Measurements from ENCODE around the gene ANKRD63.
A peak's percentile ranks its signal among the peaks of the same experiment; 100 is the strongest.

- TF ChIP-seq CHD1 (IDR thresholded peaks at IDR 0.05; ENCODE audit: low read length), result no peak
- TF ChIP-seq ARNT (IDR thresholded peaks at IDR 0.05), result no peak
- TF ChIP-seq, protein P1, sequence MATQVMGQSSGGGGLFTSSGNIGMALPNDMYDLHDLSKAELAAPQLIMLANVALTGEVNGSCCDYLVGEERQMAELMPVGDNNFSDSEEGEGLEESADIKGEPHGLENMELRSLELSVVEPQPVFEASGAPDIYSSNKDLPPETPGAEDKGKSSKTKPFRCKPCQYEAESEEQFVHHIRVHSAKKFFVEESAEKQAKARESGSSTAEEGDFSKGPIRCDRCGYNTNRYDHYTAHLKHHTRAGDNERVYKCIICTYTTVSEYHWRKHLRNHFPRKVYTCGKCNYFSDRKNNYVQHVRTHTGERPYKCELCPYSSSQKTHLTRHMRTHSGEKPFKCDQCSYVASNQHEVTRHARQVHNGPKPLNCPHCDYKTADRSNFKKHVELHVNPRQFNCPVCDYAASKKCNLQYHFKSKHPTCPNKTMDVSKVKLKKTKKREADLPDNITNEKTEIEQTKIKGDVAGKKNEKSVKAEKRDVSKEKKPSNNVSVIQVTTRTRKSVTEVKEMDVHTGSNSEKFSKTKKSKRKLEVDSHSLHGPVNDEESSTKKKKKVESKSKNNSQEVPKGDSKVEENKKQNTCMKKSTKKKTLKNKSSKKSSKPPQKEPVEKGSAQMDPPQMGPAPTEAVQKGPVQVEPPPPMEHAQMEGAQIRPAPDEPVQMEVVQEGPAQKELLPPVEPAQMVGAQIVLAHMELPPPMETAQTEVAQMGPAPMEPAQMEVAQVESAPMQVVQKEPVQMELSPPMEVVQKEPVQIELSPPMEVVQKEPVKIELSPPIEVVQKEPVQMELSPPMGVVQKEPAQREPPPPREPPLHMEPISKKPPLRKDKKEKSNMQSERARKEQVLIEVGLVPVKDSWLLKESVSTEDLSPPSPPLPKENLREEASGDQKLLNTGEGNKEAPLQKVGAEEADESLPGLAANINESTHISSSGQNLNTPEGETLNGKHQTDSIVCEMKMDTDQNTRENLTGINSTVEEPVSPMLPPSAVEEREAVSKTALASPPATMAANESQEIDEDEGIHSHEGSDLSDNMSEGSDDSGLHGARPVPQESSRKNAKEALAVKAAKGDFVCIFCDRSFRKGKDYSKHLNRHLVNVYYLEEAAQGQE (IDR thresholded peaks at IDR 0.05; ENCODE audit: borderline replicate concordance), result peak; percentile 97
- TF ChIP-seq, protein P1 (CRISPR knock-in tag; IDR thresholded peaks at IDR 0.05; ENCODE audit: low read depth), result no peak
- TF ChIP-seq, protein P2, sequence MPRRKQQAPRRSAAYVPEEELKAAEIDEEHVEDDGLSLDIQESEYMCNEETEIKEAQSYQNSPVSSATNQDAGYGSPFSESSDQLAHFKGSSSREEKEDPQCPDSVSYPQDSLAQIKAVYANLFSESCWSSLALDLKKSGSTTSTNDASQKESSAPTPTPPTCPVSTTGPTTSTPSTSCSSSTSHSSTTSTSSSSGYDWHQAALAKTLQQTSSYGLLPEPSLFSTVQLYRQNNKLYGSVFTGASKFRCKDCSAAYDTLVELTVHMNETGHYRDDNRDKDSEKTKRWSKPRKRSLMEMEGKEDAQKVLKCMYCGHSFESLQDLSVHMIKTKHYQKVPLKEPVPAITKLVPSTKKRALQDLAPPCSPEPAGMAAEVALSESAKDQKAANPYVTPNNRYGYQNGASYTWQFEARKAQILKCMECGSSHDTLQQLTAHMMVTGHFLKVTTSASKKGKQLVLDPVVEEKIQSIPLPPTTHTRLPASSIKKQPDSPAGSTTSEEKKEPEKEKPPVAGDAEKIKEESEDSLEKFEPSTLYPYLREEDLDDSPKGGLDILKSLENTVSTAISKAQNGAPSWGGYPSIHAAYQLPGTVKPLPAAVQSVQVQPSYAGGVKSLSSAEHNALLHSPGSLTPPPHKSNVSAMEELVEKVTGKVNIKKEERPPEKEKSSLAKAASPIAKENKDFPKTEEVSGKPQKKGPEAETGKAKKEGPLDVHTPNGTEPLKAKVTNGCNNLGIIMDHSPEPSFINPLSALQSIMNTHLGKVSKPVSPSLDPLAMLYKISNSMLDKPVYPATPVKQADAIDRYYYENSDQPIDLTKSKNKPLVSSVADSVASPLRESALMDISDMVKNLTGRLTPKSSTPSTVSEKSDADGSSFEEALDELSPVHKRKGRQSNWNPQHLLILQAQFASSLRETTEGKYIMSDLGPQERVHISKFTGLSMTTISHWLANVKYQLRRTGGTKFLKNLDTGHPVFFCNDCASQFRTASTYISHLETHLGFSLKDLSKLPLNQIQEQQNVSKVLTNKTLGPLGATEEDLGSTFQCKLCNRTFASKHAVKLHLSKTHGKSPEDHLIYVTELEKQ (CRISPR knock-in tag; IDR thresholded peaks at IDR 0.05), result no peak
Observed at GRCh38 chr15:40274350-40275274, 8.3 kb downstream of the ANKRD63 start.

Data from K562 (cell line).